ENCODE results near the gene FGFR2. TPM values are rescaled to one million over a fixed set of nuclear protein-coding genes. Genes with fewer than 3 reads are reported as not detected.

Gene FGFR2
- polyA plus RNA-seq, 1 of the 3 experiments (the other 2 are of a cell fraction) = 0.02 TPM

- TF ChIP-seq REST (IDR thresholded peaks at IDR 0.05; ENCODE audit: low read depth, low read length) (no peak), IRF3 (IDR thresholded peaks at IDR 0.05; ENCODE audit: low read depth, low read length) (no peak)
Measured at GRCh38 chr10:121608469-121609190, 10.4 kb upstream of the FGFR2 start (continued).

- no peak for TF ChIP-seq RFX5 (IDR thresholded peaks at IDR 0.05; ENCODE audit: low read length)
- no peak for TF ChIP-seq FOXM1 (IDR thresholded peaks at IDR 0.05; ENCODE audit: low read depth)
- Histone ChIP-seq H3K27me3 (ENCODE audit: insufficient read depth) (no peaks in the 10 kb centered on the region; the same call in 1 of the 2 replicates), H4K20me1 (ENCODE audit: insufficient read depth) (no peaks in the 10 kb centered on the region), H3F3A (replicated peaks; ENCODE audit: insufficient read depth) (no peaks in the 10 kb centered on the region), H3K36me3 (replicated peaks in 1 of 2; ENCODE audit: control insufficient read depth in 1 of 2, insufficient read depth in 2 of 2, low read length in 1 of 2) (no peaks in the 10 kb centered on the region), H2AFZ (ENCODE audit: low read depth) (no peak overlapping the region), H3K4me2 (no peak overlapping the region), H3K9me2 (no peaks in the 10 kb centered on the region), H3K79me2 (ENCODE audit: insufficient read depth) (no peaks in the 10 kb centered on the region), H3K4me3 (ENCODE audit: low read depth in 2 of 2, low read length in 1 of 2) (no peak overlapping the region), H3K27ac (ENCODE audit: low read depth in 2 of 2, low read length in 1 of 2) (no peak overlapping the region), H3K9ac (no peak overlapping the region), H3K9me3 (no peaks in the 10 kb centered on the region), H3K4me1 (ENCODE audit: control insufficient read depth in 1 of 2, insufficient read depth in 2 of 2, low read depth in 1 of 2, low read length in 1 of 2) (no peaks in the 10 kb centered on the region; a peak in 1 of 4 replicates)
- ChIA-PET CTCF (interaction anchor here (0.8 to 7.0 kb wide), 17 partner anchors 8 to 665 kb away, joined by 3 to 54 read pairs (median 6); no protein-coding TSS in a partner anchor), POLR2A (no interaction called here)
- 78% methylated on average over 11 of the region's 11 CpGs for WGBS (ENCODE audit: low lambda C conversion rate)
- DNase-seq = no peak
Measured at GRCh38 chr10:121607310-121608055, 9.2 kb upstream of the FGFR2 start.

GRCh38 chr10:121605708-121606107 lies 7.5 kb upstream of the FGFR2 start:
- Histone ChIP-seq H3K4me2 (no peak overlapping the region), H3K4me3 (ENCODE audit: low read depth in 2 of 2, low read length in 1 of 2) (no peak overlapping the region), H2AFZ (ENCODE audit: low read depth) (no peak overlapping the region), H3K9me3 (no peaks in the 10 kb centered on the region), H4K20me1 (ENCODE audit: insufficient read depth) (no peaks in the 10 kb centered on the region), H3K27ac (ENCODE audit: low read depth in 2 of 2, low read length in 1 of 2) (no peak overlapping the region), H3K27me3 (ENCODE audit: insufficient read depth) (no peaks in the 10 kb centered on the region; the same call in 1 of the 2 replicates), H3K36me3 (replicated peaks in 1 of 2; ENCODE audit: control insufficient read depth in 1 of 2, insufficient read depth in 2 of 2, low read length in 1 of 2) (no peaks in the 10 kb centered on the region), H3F3A (replicated peaks; ENCODE audit: insufficient read depth) (no peaks in the 10 kb centered on the region), H3K79me2 (ENCODE audit: insufficient read depth) (no peaks in the 10 kb centered on the region), H3K9ac (no peak overlapping the region), H3K4me1 (ENCODE audit: control insufficient read depth in 1 of 2, insufficient read depth in 2 of 2, low read depth in 1 of 2, low read length in 1 of 2) (no peaks in the 10 kb centered on the region; a peak in 1 of 4 replicates), H3K9me2 (no peaks in the 10 kb centered on the region)
- ChIA-PET POLR2A (no interaction called here), CTCF (interaction anchor here (1.0 to 7.0 kb wide), 6 partner anchors 13 to 663 kb away, joined by 3 to 39 read pairs (median 4); no protein-coding TSS in a partner anchor)
- no peak for DNase-seq
- TF ChIP-seq ELF1 (IDR thresholded peaks at IDR 0.05) (no peak), FOSL2 (IDR thresholded peaks at IDR 0.05; ENCODE audit: borderline replicate concordance, low read depth) (no peak), JUND (IDR thresholded peaks at IDR 0.05) (no peak), REST (IDR thresholded peaks at IDR 0.05; ENCODE audit: low read depth, low read length) (no peak), GABPA (IDR thresholded peaks at IDR 0.05; ENCODE audit: low read depth) (no peak), RFX5 (IDR thresholded peaks at IDR 0.05; ENCODE audit: low read length) (no peak), NRF1 (IDR thresholded peaks at IDR 0.05; ENCODE audit: low read depth, low read length) (no peak), TEAD4 (IDR thresholded peaks at IDR 0.05; ENCODE audit: borderline replicate concordance, insufficient read depth) (no peak), SMC3 (IDR thresholded peaks at IDR 0.05; ENCODE audit: low read depth, low read length) (no peak), USF1 (IDR thresholded peaks at IDR 0.05; ENCODE audit: borderline replicate concordance, low read depth) (no peak), FOXJ3 (CRISPR knock-in tag; IDR thresholded peaks at IDR 0.05) (no peak), MAX (IDR thresholded peaks at IDR 0.05; ENCODE audit: low read depth) (no peak)

Data from SK-N-SH (cell line).